ENCODE results near the gene FOXJ3.

DNA sequence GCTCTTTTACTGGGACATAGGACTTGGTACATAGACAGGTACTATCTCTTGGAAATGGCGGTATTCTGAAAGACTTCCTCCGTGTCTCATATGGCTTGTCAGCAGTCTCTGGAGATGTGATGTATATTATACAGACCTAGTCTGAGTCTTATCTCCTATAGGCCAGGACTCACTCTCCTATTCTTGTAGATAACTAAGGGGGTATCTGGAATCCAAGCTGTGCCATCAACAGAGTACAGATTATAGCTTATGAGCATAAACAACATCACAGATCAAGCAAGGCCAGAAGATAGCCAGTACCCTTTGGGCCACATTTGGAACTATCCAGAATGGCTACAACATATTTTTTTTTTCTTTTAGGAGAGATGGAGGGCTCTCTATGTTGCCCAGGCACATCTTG, 29.5 kb upstream of the FOXJ3 start:
- TF ChIP-seq, protein P1, sequence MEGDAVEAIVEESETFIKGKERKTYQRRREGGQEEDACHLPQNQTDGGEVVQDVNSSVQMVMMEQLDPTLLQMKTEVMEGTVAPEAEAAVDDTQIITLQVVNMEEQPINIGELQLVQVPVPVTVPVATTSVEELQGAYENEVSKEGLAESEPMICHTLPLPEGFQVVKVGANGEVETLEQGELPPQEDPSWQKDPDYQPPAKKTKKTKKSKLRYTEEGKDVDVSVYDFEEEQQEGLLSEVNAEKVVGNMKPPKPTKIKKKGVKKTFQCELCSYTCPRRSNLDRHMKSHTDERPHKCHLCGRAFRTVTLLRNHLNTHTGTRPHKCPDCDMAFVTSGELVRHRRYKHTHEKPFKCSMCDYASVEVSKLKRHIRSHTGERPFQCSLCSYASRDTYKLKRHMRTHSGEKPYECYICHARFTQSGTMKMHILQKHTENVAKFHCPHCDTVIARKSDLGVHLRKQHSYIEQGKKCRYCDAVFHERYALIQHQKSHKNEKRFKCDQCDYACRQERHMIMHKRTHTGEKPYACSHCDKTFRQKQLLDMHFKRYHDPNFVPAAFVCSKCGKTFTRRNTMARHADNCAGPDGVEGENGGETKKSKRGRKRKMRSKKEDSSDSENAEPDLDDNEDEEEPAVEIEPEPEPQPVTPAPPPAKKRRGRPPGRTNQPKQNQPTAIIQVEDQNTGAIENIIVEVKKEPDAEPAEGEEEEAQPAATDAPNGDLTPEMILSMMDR (IDR thresholded peaks at IDR 0.05), result no peak
- TF ChIP-seq POLR2AphosphoS5 (IDR thresholded peaks at IDR 0.05; ENCODE audit: insufficient read depth in 1 of 2, low read depth in 1 of 2), result no peak

Data from vagina (tissue), 2 donors.